DMS153 treated with DMSO at 0.1 percent for 48 hours (cell line): ENCODE data around the gene RAB10.
"Not testable (repeated sequence)": the region's sequence is repeated elsewhere in the genome, so short reads cannot be mapped to it uniquely, and the experiment has no call there.

ENCODE experiments used
- DNase-seq: peaks from one replicate; lab custom pipeline; 2025; ENCODE audit not compliant: unreplicated experiment; lab: John Stamatoyannopoulos, UW

RAB10 gene

GRCh38 chr2:26033818-26034636, at the start of gene RAB10:
TSS of gene RAB10 (plus strand) at chr2:26034084. CDS start at chr2:26034609, 525 bp downstream.
- peak; percentile 94 for DNase-seq

- DNase-seq: no peak
These were observed 45.8 kb upstream of the RAB10 start for GRCh38 chr2:25988134-25988533.

GRCh38 chr2:25989154-25989553, 44.7 kb upstream of the RAB10 start:
- DNase-seq: no peak

- DNase-seq: no peak
These were observed 41.9 kb upstream of the RAB10 start for GRCh38 chr2:25991965-25992364.

GRCh38 chr2:25992556-25992955, 41.3 kb upstream of the RAB10 start:
- no peak for DNase-seq

GRCh38 chr2:25993049-25993448, 40.8 kb upstream of the RAB10 start:
- DNase-seq: no peak

- no peak for DNase-seq
These were observed 39.4 kb upstream of the RAB10 start for GRCh38 chr2:25994509-25994908.

GRCh38 chr2:25996844-25997243, 37.0 kb upstream of the RAB10 start:
- no peak for DNase-seq

- DNase-seq: not testable (repeated sequence)
These were observed 35.0 kb upstream of the RAB10 start for GRCh38 chr2:25998816-25999383.

GRCh38 chr2:25999406-25999805, 34.5 kb upstream of the RAB10 start:
- DNase-seq: not testable (repeated sequence)

- no peak for DNase-seq
These were observed 33.3 kb upstream of the RAB10 start for GRCh38 chr2:26000561-26001082.

- DNase-seq: no peak
These were observed 32.0 kb upstream of the RAB10 start for GRCh38 chr2:26001743-26002351.

GRCh38 chr2:26002632-26003310, 31.1 kb upstream of the RAB10 start:
- no peak for DNase-seq

- DNase-seq: no peak
These were observed 25.8 kb upstream of the RAB10 start for GRCh38 chr2:26008095-26008494.

GRCh38 chr2:26008851-26009566, 24.9 kb upstream of the RAB10 start:
- no peak for DNase-seq

- DNase-seq: no peak
These were observed 24.3 kb upstream of the RAB10 start for GRCh38 chr2:26009567-26009963.

- no peak for DNase-seq
These were observed 22.9 kb upstream of the RAB10 start for GRCh38 chr2:26010943-26011342.

GRCh38 chr2:26011609-26011989, 22.3 kb upstream of the RAB10 start:
- DNase-seq: no peak

GRCh38 chr2:26011990-26012856, 21.7 kb upstream of the RAB10 start:
- DNase-seq: peak; percentile 41

GRCh38 chr2:26013668-26014067, 20.2 kb upstream of the RAB10 start:
- DNase-seq: no peak
